MCF 10A (cell line): ENCODE measurements around the gene DZIP3. TPM values are rescaled to one million over a fixed set of nuclear protein-coding genes. Genes with fewer than 3 reads are reported as not detected.

Source experiments
- BruUV-seq: library from RNA; stranded (reverse); fragments of 400-500 nt; replicated peaks from 2 replicates; lab custom pipeline; 2021; lab: Mats Ljungman, UMichigan
- CTCF ChIA-PET: fragments of 300-600 bp; sonication (Branson Sonifier 250); formaldehyde crosslinking; extraction: SDS; loops from one replicate; lab custom pipeline; 2021; ENCODE audit warnings: antibody characterized with exemption, inconsistent platforms; lab: Yijun Ruan, JAX
- POLR2A ChIA-PET: fragments of 300-600, 350-650 bp; sonication (Branson Sonifier 250); formaldehyde crosslinking; extraction: SDS; loops from one replicate; lab custom pipeline; 2020; ENCODE audit warnings: antibody characterized with exemption, inconsistent platforms; lab: Yijun Ruan, JAX
- DNase-seq: peaks from one replicate; pipeline ENCODE4 v3.0.0-alpha.2; 2018; ENCODE audit not compliant: unreplicated experiment
- H3K27ac Mint-ChIP-seq: one replicate; pipeline ENCODE4 v1.8.0; 2022; ENCODE audit warnings: mild to moderate bottlenecking, low read depth, mixed read lengths; ENCODE audit not compliant: unreplicated experiment
- H3K27me3 Mint-ChIP-seq: one replicate; pipeline ENCODE4 v1.8.0; 2022; ENCODE audit warnings: mixed read lengths; ENCODE audit not compliant: insufficient read depth, unreplicated experiment
- H3K36me3 Mint-ChIP-seq: one replicate; pipeline ENCODE4 v1.8.0; 2022; ENCODE audit warnings: mild to moderate bottlenecking, moderate library complexity, mixed read lengths; ENCODE audit not compliant: insufficient read depth, unreplicated experiment
- H3K4me1 Mint-ChIP-seq: one replicate; pipeline ENCODE4 v1.8.0; 2022; ENCODE audit warnings: mixed read lengths; ENCODE audit not compliant: insufficient read depth, unreplicated experiment
- H3K4me3 Mint-ChIP-seq: one replicate; pipeline ENCODE4 v1.8.0; 2022; ENCODE audit warnings: mild to moderate bottlenecking, moderate library complexity, mixed read lengths; ENCODE audit not compliant: unreplicated experiment
- H3K9me3 Mint-ChIP-seq: one replicate; pipeline ENCODE4 v1.8.0; 2022; ENCODE audit warnings: mixed read lengths; ENCODE audit not compliant: unreplicated experiment
- intact Hi-C: fragments of 100-400 bp; cut with micrococcal nuclease; formaldehyde crosslinking; loops from 2 replicates; pipeline ENCODE4 v1.14.1; 2022
- total RNA-seq: library from RNA; stranded (reverse); gene quantifications from 2 replicates; pipeline ENCODE4 v1.2.3, GENCODE V29; 2022
- TF ChIP-seq, protein P1 (sequence below): fragments of 200-600 bp; IDR thresholded peaks from one replicate; pipeline ENCODE4 v1.8.0; 2022; ENCODE audit warnings: antibody characterized with exemption, mild to moderate bottlenecking; ENCODE audit not compliant: unreplicated experiment

The DZIP3 gene
- total RNA-seq, 1 experiment from 2014 or later, result 10.1 TPM

DNA sequence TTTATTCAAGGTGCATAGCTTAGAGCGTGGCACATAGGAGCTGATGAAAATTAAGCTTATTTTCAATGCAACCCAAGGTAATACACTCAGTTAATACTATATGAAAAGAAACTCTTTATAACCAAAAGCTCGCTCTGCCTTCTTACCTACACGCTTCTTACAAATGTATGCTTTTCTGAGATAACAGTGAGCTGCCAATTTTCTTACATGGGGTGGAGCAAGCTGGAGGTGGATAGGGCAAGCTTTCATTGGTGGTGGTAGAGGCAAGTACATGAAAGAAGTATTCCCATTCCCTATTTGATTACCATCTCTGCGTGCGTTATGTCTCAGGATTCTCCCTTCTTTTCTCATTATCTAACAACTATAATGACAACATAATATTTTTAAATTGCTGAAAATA, 8.9 kb downstream of the DZIP3 start:
- Mint-ChIP-seq H3K27me3 (no peaks in the 10 kb centered on the region), H3K36me3 (no peaks in the 10 kb centered on the region), H3K4me3 (no peak overlapping the region), H3K4me1 (no peaks in the 10 kb centered on the region), H3K27ac (no peak overlapping the region), H3K9me3 (no peaks in the 10 kb centered on the region)
- intact Hi-C loops, result no loop called here
- TF ChIP-seq, protein P1, sequence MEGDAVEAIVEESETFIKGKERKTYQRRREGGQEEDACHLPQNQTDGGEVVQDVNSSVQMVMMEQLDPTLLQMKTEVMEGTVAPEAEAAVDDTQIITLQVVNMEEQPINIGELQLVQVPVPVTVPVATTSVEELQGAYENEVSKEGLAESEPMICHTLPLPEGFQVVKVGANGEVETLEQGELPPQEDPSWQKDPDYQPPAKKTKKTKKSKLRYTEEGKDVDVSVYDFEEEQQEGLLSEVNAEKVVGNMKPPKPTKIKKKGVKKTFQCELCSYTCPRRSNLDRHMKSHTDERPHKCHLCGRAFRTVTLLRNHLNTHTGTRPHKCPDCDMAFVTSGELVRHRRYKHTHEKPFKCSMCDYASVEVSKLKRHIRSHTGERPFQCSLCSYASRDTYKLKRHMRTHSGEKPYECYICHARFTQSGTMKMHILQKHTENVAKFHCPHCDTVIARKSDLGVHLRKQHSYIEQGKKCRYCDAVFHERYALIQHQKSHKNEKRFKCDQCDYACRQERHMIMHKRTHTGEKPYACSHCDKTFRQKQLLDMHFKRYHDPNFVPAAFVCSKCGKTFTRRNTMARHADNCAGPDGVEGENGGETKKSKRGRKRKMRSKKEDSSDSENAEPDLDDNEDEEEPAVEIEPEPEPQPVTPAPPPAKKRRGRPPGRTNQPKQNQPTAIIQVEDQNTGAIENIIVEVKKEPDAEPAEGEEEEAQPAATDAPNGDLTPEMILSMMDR, result no peak
- CTCF ChIA-PET, result interaction anchor here (0.6 kb wide), 1 partner anchor 14 kb away, joined by 3 read pairs; no protein-coding TSS in a partner anchor
- BruUV-seq, result no TSS peak
- DNase-seq, result no peak
- POLR2A ChIA-PET, result interaction anchor here (4.1 kb wide), 1 partner anchor 9 kb away, joined by 20 read pairs; the partner anchor contains the start of genes CIP2A and DZIP3

DNA sequence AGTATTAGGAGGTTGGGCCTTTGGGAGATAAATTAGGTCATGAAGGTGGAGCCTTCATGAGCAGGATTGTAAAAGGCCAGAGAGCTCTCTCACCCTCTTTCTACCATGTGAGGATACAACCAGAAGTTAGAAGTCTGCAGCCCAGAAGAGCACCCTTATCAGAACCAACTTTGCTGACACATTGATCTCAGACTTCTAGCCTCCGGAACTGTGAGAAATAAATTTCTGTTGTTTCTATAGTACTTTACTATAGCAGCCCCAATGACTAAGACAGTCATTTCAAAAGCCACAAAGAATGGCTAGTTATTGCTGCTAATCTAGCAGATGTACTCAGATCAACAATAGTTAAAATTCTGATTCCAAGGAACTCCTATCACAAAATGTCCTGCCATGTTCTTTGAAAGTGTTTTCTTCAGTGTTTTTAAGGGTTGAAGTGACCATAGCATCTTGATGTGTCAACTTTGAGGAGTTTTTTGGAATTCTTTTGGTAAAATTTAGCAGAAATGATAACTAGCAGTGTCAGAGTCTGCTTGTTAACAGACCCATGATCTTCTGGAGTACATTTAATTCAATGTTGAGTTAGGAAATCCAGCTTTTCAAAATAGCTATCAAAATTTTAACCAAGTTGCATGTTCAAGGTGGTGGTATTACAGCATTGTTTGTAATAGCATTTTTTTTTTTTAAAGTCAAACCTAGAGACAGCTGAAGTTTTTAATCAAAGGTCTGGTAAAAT, 10.3 kb downstream of the DZIP3 start:
- no peaks in the 10 kb centered on the region for H3K27me3 Mint-ChIP-seq

DNA sequence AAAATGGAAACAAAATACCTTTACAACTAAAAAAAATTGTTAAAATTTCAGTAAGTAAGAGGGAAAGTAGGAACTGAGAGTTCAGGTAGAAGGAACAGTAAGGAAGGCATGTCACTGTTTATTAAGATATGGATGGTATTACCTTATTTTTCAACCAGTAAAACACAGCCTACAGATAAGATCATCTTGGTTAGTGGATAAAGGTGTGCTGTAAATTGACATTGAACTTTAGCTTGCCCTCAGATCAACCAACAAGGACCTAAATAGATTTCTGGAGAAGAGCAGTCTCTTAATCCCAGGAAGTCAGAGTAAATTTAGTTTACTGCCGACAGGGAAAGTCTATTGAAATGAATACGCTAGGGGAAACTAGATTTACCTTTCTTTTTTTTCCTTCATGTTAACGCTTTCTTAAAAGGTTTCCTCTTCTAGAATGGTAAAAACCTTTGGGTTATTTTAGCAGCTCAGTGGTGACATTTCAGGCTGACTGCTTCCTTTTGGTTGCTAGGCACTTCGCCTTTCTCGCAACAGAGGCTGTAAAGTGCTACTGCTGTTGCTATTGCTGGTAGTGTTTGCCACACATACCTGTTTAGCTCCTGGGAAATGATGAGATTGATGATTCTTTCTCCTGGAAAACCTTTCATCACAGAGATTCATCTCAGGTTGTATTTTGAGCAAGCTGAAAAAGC, 12.9 kb downstream of the DZIP3 start:
- Mint-ChIP-seq H3K4me1 (no peaks in the 10 kb centered on the region), H3K36me3 (no peaks in the 10 kb centered on the region), H3K27me3 (no peaks in the 10 kb centered on the region), H3K27ac (no peak overlapping the region), H3K9me3 (no peaks in the 10 kb centered on the region), H3K4me3 (no peak overlapping the region)
- no peak for DNase-seq
- POLR2A ChIA-PET, result interaction anchor here (0.5 to 1.7 kb wide), 3 partner anchors 12 to 597 kb away, joined by 3 to 14 read pairs (median 6); partner anchors contain the start of gene DZIP3
- intact Hi-C loops, result no loop called here
- BruUV-seq, result no TSS peak
- TF ChIP-seq, protein P1, result no peak
- CTCF ChIA-PET, result interaction anchor here (0.6 to 1.8 kb wide), 5 partner anchors 10 to 113 kb away, joined by 3 to 6 read pairs (median 3); no protein-coding TSS in a partner anchor

More for the DNA sequence above, 10.3 kb downstream of the DZIP3 start:
- ChIA-PET POLR2A (interaction anchor here (1.2 to 4.1 kb wide), 2 partner anchors 8 to 10 kb away, joined by 3 to 20 read pairs; partner anchors contain the start of genes CIP2A and DZIP3), CTCF (no interaction called here)
- Mint-ChIP-seq H3K4me3 (no peak overlapping the region), H3K9me3 (no peaks in the 10 kb centered on the region), H3K36me3 (no peaks in the 10 kb centered on the region), H3K4me1 (no peaks in the 10 kb centered on the region), H3K27ac (no peak overlapping the region)
- TF ChIP-seq, protein P1, result no peak
- BruUV-seq, result no TSS peak
- intact Hi-C loops, result no loop called here
- no peak for DNase-seq

DNA sequence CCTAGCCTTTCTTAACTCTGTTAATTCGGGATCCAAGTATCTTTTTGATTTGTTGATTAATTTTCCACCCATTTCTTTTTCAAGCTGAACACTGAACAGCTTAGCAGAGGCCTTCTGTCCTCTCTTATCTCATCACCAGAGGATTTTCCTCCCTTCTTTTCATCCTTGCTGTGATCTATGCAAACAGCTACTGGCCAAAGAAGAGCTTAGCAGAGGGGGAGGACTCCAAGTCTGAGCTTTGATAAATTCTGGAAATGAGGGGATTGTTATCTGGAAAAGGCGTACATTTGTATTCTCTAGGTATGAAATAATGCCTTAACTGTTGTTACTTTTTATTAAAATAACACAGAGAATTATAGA, 13.4 kb downstream of the DZIP3 start:
- no peak overlapping the region for H3K4me3 Mint-ChIP-seq
- H3K27me3 Mint-ChIP-seq, result no peaks in the 10 kb centered on the region
- H3K9me3 Mint-ChIP-seq, result no peaks in the 10 kb centered on the region
- no peak for DNase-seq
- ChIA-PET CTCF (interaction anchor here (0.6 to 1.0 kb wide), 3 partner anchors 9 to 31 kb away, joined by 3 to 4 read pairs (median 3); no protein-coding TSS in a partner anchor), POLR2A (interaction anchor here (0.5 to 1.7 kb wide), 2 partner anchors 13 to 597 kb away, joined by 6 to 14 read pairs; partner anchors contain the start of gene DZIP3)
- H3K27ac Mint-ChIP-seq, result no peak overlapping the region
- TF ChIP-seq, protein P1, result no peak
- intact Hi-C loops, result no loop called here
- no peaks in the 10 kb centered on the region for H3K36me3 Mint-ChIP-seq
- no TSS peak for BruUV-seq
- no peaks in the 10 kb centered on the region for H3K4me1 Mint-ChIP-seq
